ENCODE measurements around the gene ZNF260.

The ZNF260 gene

GRCh38 chr19:36526581-36526980, 1.5 kb downstream of the ZNF260 start:
- no peak overlapping the region for H3K4me3 ChIP-seq (ENCODE audit: control insufficient read depth, low read depth, low read length)
- no peak for DNase-seq (ENCODE audit: low read depth)
- no peak for TF ChIP-seq CTCF (IDR thresholded peaks at IDR 0.05; ENCODE audit: control insufficient read depth, insufficient read depth, low read depth, low read length, missing control alignments)

- no peak overlapping the region for H3K4me3 ChIP-seq (ENCODE audit: control insufficient read depth, low read depth, low read length)
- no peak for DNase-seq (ENCODE audit: low read depth)
These were observed 3.5 kb downstream of the ZNF260 start for GRCh38 chr19:36524617-36525016.

GRCh38 chr19:36514012-36514612, 14.0 kb downstream of the ZNF260 start:
- no peak for DNase-seq (ENCODE audit: low read depth)
- TF ChIP-seq CTCF (IDR thresholded peaks at IDR 0.05; ENCODE audit: control insufficient read depth, insufficient read depth, low read depth, low read length, missing control alignments) = no peak
- no peak overlapping the region for H3K4me3 ChIP-seq (ENCODE audit: control insufficient read depth, low read depth, low read length)

More at GRCh38 chr19:36524617-36525016, 3.5 kb downstream of the ZNF260 start:
- TF ChIP-seq CTCF (IDR thresholded peaks at IDR 0.05; ENCODE audit: control insufficient read depth, insufficient read depth, low read depth, low read length, missing control alignments) = no peak

GRCh38 chr19:36508325-36508724, 19.7 kb downstream of the ZNF260 start:
- H3K4me3 ChIP-seq (ENCODE audit: control insufficient read depth, low read depth, low read length) = no peak overlapping the region
- TF ChIP-seq CTCF (IDR thresholded peaks at IDR 0.05; ENCODE audit: control insufficient read depth, insufficient read depth, low read depth, low read length, missing control alignments) = no peak
- no peak for DNase-seq (ENCODE audit: low read depth)

GRCh38 chr19:36501973-36502372, 26.1 kb downstream of the ZNF260 start:
- no peak overlapping the region for H3K4me3 ChIP-seq (ENCODE audit: control insufficient read depth, low read depth, low read length)
- DNase-seq (ENCODE audit: low read depth) = no peak
- no peak for TF ChIP-seq CTCF (IDR thresholded peaks at IDR 0.05; ENCODE audit: control insufficient read depth, insufficient read depth, low read depth, low read length, missing control alignments)

GRCh38 chr19:36497001-36497400, 31.1 kb downstream of the ZNF260 start:
- no peak for TF ChIP-seq CTCF (IDR thresholded peaks at IDR 0.05; ENCODE audit: control insufficient read depth, insufficient read depth, low read depth, low read length, missing control alignments)
- no peak for DNase-seq (ENCODE audit: low read depth)
- H3K4me3 ChIP-seq (ENCODE audit: control insufficient read depth, low read depth, low read length) = no peak overlapping the region

Data from AG09309 (cell line).